SU-DHL-6 (cell line): ENCODE data around the gene KCNK1.

Source experiments
- EZH2phosphoT487 ChIP-seq: fragments of 200-600 bp; sonication (generic), shearing (Covaris generic); conservative IDR thresholded peaks from 2 replicates; pipeline ENCODE4 v1.6.1; 2018; ENCODE audit warnings: mild to moderate bottlenecking, antibody characterized with exemption, low read length, moderate library complexity, mixed read lengths
- TF ChIP-seq, protein P1 (sequence below): fragments of 200-600 bp; sonication (generic); IDR thresholded peaks from one replicate; pipeline ENCODE4 v1.5.1; 2017; ENCODE audit warnings: antibody characterized with exemption, mild to moderate bottlenecking, low read length, moderate library complexity; ENCODE audit not compliant: insufficient read depth, poor library complexity, severe bottlenecking

DNA sequence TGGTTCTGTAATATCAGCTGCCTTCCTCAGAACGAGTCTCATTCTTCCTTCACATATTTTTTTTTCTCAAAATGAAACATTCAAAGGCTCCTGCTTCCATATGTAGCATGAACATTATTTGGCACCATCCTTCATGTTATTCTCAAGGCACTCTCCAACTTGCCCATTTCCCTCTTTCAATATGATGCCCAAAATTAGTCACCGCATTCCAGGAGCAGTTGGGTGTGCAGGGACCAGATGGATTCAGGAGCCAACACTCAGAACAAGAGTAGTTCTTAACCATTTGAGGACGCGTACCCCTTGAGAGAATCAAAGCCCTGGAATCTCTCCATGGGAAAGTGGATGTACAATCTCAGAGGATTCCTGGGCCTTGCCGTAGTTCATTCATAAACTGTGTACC is 50.3 kb downstream of the KCNK1 start:
- TF ChIP-seq, protein P1, sequence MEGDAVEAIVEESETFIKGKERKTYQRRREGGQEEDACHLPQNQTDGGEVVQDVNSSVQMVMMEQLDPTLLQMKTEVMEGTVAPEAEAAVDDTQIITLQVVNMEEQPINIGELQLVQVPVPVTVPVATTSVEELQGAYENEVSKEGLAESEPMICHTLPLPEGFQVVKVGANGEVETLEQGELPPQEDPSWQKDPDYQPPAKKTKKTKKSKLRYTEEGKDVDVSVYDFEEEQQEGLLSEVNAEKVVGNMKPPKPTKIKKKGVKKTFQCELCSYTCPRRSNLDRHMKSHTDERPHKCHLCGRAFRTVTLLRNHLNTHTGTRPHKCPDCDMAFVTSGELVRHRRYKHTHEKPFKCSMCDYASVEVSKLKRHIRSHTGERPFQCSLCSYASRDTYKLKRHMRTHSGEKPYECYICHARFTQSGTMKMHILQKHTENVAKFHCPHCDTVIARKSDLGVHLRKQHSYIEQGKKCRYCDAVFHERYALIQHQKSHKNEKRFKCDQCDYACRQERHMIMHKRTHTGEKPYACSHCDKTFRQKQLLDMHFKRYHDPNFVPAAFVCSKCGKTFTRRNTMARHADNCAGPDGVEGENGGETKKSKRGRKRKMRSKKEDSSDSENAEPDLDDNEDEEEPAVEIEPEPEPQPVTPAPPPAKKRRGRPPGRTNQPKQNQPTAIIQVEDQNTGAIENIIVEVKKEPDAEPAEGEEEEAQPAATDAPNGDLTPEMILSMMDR, result no peak
- TF ChIP-seq EZH2phosphoT487, result no peak
